ENCODE results near the gene OR4K5. TPM values are rescaled to one million over a fixed set of nuclear protein-coding genes. Genes with fewer than 3 reads are reported as not detected.

The OR4K5 gene, protein sequence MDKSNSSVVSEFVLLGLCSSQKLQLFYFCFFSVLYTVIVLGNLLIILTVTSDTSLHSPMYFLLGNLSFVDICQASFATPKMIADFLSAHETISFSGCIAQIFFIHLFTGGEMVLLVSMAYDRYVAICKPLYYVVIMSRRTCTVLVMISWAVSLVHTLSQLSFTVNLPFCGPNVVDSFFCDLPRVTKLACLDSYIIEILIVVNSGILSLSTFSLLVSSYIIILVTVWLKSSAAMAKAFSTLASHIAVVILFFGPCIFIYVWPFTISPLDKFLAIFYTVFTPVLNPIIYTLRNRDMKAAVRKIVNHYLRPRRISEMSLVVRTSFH
- not detected in 2 replicates for total RNA-seq
- polyA plus RNA-seq, result not detected in 2 replicates
- polyA plus RNA-seq (2011; cell fraction: cytosol; rRNA removed), result not detected in 2 replicates
- polyA plus RNA-seq (2011; cell fraction: nucleus; rRNA removed), result not detected in 2 replicates
- not detected in 2 replicates for polyA plus RNA-seq (2012)
- not detected in 2 replicates for polyA minus RNA-seq
- not detected for polyA minus RNA-seq (2011; cell fraction: cytosol; rRNA and poly(A)+ RNA removed)
- polyA minus RNA-seq (2011; cell fraction: nucleus; rRNA and poly(A)+ RNA removed), result not detected in 2 replicates
- not detected for Bru-seq, nascent RNA
- not detected for BruChase-seq, experiment 1, labeled RNA remaining after a 6-hour chase
- BruChase-seq, experiment 2, labeled RNA remaining after a 2-hour chase, result not detected
- long read RNA-seq, result 0 reads

DNA sequence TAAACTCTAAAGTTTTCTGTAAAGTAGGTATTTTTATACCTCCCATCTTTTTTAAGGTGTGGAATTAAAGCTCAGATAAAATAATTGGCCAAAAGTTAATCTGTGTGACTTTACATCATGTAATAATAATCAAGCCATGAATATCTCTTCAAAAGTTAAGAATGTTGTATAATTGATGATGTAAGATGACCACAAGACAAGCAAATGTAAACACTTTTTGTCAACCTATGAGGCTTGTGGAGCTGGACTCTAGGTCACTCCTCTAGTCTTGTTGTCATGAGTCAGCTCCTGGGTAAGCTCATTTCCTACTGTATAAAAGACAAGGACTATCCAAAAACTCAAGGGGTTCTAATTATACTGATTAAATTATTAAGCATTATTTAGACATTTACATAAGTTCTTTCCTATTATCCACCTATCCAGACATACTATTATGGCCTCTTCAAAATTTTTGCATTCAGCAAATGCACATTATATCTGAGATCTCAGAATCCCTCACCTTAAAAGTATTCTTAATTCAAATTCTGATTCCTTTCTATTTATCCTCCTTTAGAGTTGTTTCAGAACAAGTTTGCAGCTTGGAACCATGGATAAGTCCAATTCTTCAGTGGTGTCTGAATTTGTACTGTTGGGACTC, at the start of gene OR4K5:
Gene OR4K5 (plus strand): TSS at position 587 of the 637 bp plus-strand sequence. CDS start 0 bp downstream, at position 587.
- no peak within 1 kb of the TSS for H3K9ac ChIP-seq (replicated peaks; ENCODE audit: extremely low read depth, insufficient read depth, low read length)
- H3K9me1 ChIP-seq (replicated peaks; ENCODE audit: control insufficient read depth, extremely low read depth, insufficient read depth, low read length), result no peaks in the 10 kb centered on the region
- ChIA-PET POLR2A (no interaction called here), CTCF (no interaction called here)
- no peak within 1 kb of the TSS for H3K4me3 ChIP-seq (replicated peaks in 1 of 3; ENCODE audit: insufficient read depth in 1 of 3, low read depth in 1 of 3, low read length in 3 of 3)
- no peak within 1 kb of the TSS for H2AFZ ChIP-seq (ENCODE audit: low read depth, low read length)
- dilution Hi-C loops (cut with MboI; ENCODE audit: extremely low pct_ligation_motif_present, low sequenced_read_pairs), result no loop called here
- no peaks in the 10 kb centered on the region for H3K4me1 ChIP-seq (ENCODE audit: control insufficient read depth, extremely low read depth, insufficient read depth, low read length)
- no TSS peak for BruUV-seq (replicated peaks)
- no peaks in the 10 kb centered on the region for H3K27me3 ChIP-seq (ENCODE audit: control insufficient read depth in 2 of 2, insufficient read depth in 2 of 2, low read length in 2 of 2)
- no peak for TF ChIP-seq EZH2 (IDR thresholded peaks at IDR 0.05; ENCODE audit: borderline replicate concordance, low read depth, low read length, severe bottlenecking)
- no peak for TF ChIP-seq FOS (IDR thresholded peaks at IDR 0.05; ENCODE audit: borderline replicate concordance, insufficient read depth, low read length)
- TF ChIP-seq POLR2AphosphoS5 (IDR thresholded peaks at IDR 0.05; ENCODE audit: insufficient read depth, low read depth, low read length), result no peak
- no peak for TF ChIP-seq MYC (IDR thresholded peaks at IDR 0.05; ENCODE audit: low read depth, low read length)
- no peak for TF ChIP-seq GATA2 (IDR thresholded peaks at IDR 0.05; ENCODE audit: insufficient read depth, insufficient read length, low read depth, low read length)
- TF ChIP-seq, protein P1, sequence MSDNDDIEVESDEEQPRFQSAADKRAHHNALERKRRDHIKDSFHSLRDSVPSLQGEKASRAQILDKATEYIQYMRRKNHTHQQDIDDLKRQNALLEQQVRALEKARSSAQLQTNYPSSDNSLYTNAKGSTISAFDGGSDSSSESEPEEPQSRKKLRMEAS (IDR thresholded peaks at IDR 0.05; ENCODE audit: insufficient read depth, insufficient read length), result no peak
- no peak for TF ChIP-seq JUN (IDR thresholded peaks at IDR 0.05; ENCODE audit: borderline replicate concordance, insufficient read depth, insufficient read length, low read depth)
- no peak for TF ChIP-seq CTCF (IDR thresholded peaks at IDR 0.05; ENCODE audit: extremely low read depth in 1 of 2, insufficient read depth in 1 of 2, low read depth in 1 of 2, low read length in 2 of 2)
- TF ChIP-seq POLR2A (IDR thresholded peaks at IDR 0.05; ENCODE audit: low read depth, low read length), result no peak
- H3K79me2 ChIP-seq (ENCODE audit: control insufficient read depth, insufficient read depth, low read length), result no peaks in the 10 kb centered on the region
- DNase-seq (ENCODE audit: low read depth, low spot score) (no peak), FAIRE-seq (no peak)
- no peak within 1 kb of the TSS for H3K27ac ChIP-seq (ENCODE audit: insufficient read depth, low read depth, low read length)
- H3K9me3 ChIP-seq (replicated peaks; ENCODE audit: control insufficient read depth, insufficient read depth, low read length), result peaks cover 6% of the 10 kb centered on the region
- no peaks in the 10 kb centered on the region for H3K36me3 ChIP-seq (ENCODE audit: control insufficient read depth in 2 of 2, extremely low read depth in 1 of 2, insufficient read depth in 2 of 2, low read length in 2 of 2)
- intact Hi-C loops (cut with micrococcal nuclease), result no loop called here
- no peaks in the 10 kb centered on the region for H4K20me1 ChIP-seq (replicated peaks; ENCODE audit: control insufficient read depth, extremely low read depth, insufficient read depth, low read length)
- H3K4me2 ChIP-seq (ENCODE audit: insufficient read depth, low read length), result no peak within 1 kb of the TSS

Measured in endothelial cell of umbilical vein (primary cell).